Measurements from ENCODE around the gene CRAT. TPM values are rescaled to one million over a fixed set of nuclear protein-coding genes. Genes with fewer than 3 reads are reported as not detected.

Gene CRAT
- total RNA-seq, 2 experiments from 2014 or later: 9.0 to 9.7 TPM

GRCh38 chr9:129124506-129125069, 14.0 kb upstream of the CRAT start:
- CTCF ChIA-PET: interaction anchor here (0.9 to 2.2 kb wide), 4 partner anchors 14 to 486 kb away, joined by 3 to 5 read pairs (median 4); no protein-coding TSS in a partner anchor

GRCh38 chr9:129122976-129123375, 12.4 kb upstream of the CRAT start:
- POLR2A ChIA-PET: interaction anchor here (0.5 kb wide), 1 partner anchor 677 kb away, joined by 5 read pairs; no protein-coding TSS in a partner anchor
- CTCF ChIA-PET: interaction anchor here (1.1 to 2.3 kb wide), 3 partner anchors 9 to 20 kb away, joined by 3 to 9 read pairs (median 4); no protein-coding TSS in a partner anchor

More at GRCh38 chr9:129124506-129125069, 14.0 kb upstream of the CRAT start:
- POLR2A ChIA-PET: no interaction called here

- ChIA-PET CTCF (interaction anchor here (1.1 to 2.3 kb wide), 5 partner anchors 9 to 502 kb away, joined by 3 to 9 read pairs (median 3); partner anchors contain the start of gene PTPA), POLR2A (no interaction called here)
These were observed 11.5 kb upstream of the CRAT start for GRCh38 chr9:129122133-129122532.

- CTCF ChIA-PET: interaction anchor here (1.1 to 2.3 kb wide), 3 partner anchors 10 to 503 kb away, joined by 3 to 9 read pairs (median 3); partner anchors contain the start of gene PTPA
- POLR2A ChIA-PET: no interaction called here
These were observed 10.9 kb upstream of the CRAT start for GRCh38 chr9:129121483-129121882.

GRCh38 chr9:129118799-129119198, 8.2 kb upstream of the CRAT start:
- ChIA-PET CTCF (no interaction called here), POLR2A (interaction anchor here (0.5 kb wide), 1 partner anchor 24 kb away, joined by 3 read pairs; no protein-coding TSS in a partner anchor)

GRCh38 chr9:129113645-129114304, 3.2 kb upstream of the CRAT start:
- ChIA-PET CTCF (interaction anchor here (0.7 to 1.4 kb wide), 2 partner anchors 18 to 26 kb away, joined by 3 to 4 read pairs; no protein-coding TSS in a partner anchor), POLR2A (interaction anchor here (0.6 kb wide), 1 partner anchor 16 kb away, joined by 3 read pairs; no protein-coding TSS in a partner anchor)

- POLR2A ChIA-PET: interaction anchor here (0.5 to 1.2 kb wide), 2 partner anchors 66 to 162 kb away, joined by 3 to 4 read pairs; partner anchors contain the start of gene IER5L
- CTCF ChIA-PET: interaction anchor here (1.4 to 2.4 kb wide), 2 partner anchors 27 to 30 kb away, joined by 4 to 7 read pairs; no protein-coding TSS in a partner anchor
These were observed 1.9 kb upstream of the CRAT start for GRCh38 chr9:129112526-129112925.

GRCh38 chr9:129111528-129112151, 1.0 kb upstream of the CRAT start:
- POLR2A ChIA-PET: interaction anchor here (0.5 to 1.5 kb wide), 5 partner anchors 42 to 303 kb away, joined by 3 to 4 read pairs (median 3); partner anchors contain the start of gene IER5L
- CTCF ChIA-PET: interaction anchor here (0.6 to 2.4 kb wide), 4 partner anchors 10 to 632 kb away, joined by 3 to 7 read pairs (median 3); no protein-coding TSS in a partner anchor

GRCh38 chr9:129109952-129110739, 447 bp downstream of the CRAT start:
- ChIA-PET POLR2A (interaction anchor here (1.5 kb wide), 1 partner anchor 41 kb away, joined by 4 read pairs; no protein-coding TSS in a partner anchor), CTCF (interaction anchor here (2.4 kb wide), 1 partner anchor 32 kb away, joined by 7 read pairs; no protein-coding TSS in a partner anchor)

GRCh38 chr9:129109537-129109903, 1.1 kb downstream of the CRAT start:
- CTCF ChIA-PET: interaction anchor here (1.2 kb wide), 1 partner anchor 22 kb away, joined by 3 read pairs; no protein-coding TSS in a partner anchor
- POLR2A ChIA-PET: no interaction called here

- ChIA-PET CTCF (interaction anchor here (1.2 kb wide), 1 partner anchor 22 kb away, joined by 3 read pairs; no protein-coding TSS in a partner anchor), POLR2A (no interaction called here)
These were observed 1.6 kb downstream of the CRAT start for GRCh38 chr9:129108805-129109536.

- ChIA-PET POLR2A (no interaction called here), CTCF (interaction anchor here (1.2 kb wide), 1 partner anchor 23 kb away, joined by 3 read pairs; no protein-coding TSS in a partner anchor)
These were observed 2.3 kb downstream of the CRAT start for GRCh38 chr9:129108083-129108804.

- POLR2A ChIA-PET: no interaction called here
- CTCF ChIA-PET: no interaction called here
These were observed 2.9 kb downstream of the CRAT start for GRCh38 chr9:129107651-129108050.

GRCh38 chr9:129105857-129106694, 4.5 kb downstream of the CRAT start:
- CTCF ChIA-PET: interaction anchor here (0.7 kb wide), 1 partner anchor 501 kb away, joined by 3 read pairs; no protein-coding TSS in a partner anchor
- POLR2A ChIA-PET: no interaction called here

GRCh38 chr9:129104051-129104450, 6.5 kb downstream of the CRAT start:
- ChIA-PET POLR2A (no interaction called here), CTCF (interaction anchor here (0.6 kb wide), 1 partner anchor 935 kb away, joined by 3 read pairs; no protein-coding TSS in a partner anchor)

- ChIA-PET POLR2A (no interaction called here), CTCF (interaction anchor here (0.6 kb wide), 1 partner anchor 935 kb away, joined by 3 read pairs; no protein-coding TSS in a partner anchor)
These were observed 7.0 kb downstream of the CRAT start for GRCh38 chr9:129103595-129103965.
